Fibroblast of lung (primary cell): Measurements from ENCODE around the gene RABEP1. TPM values are rescaled to one million over a fixed set of nuclear protein-coding genes. Genes with fewer than 3 reads are reported as not detected.
"Not testable (repeated sequence)": the region's sequence is repeated elsewhere in the genome, so short reads cannot be mapped to it uniquely, and the experiment has no call there.

Experiments used
- DNase-seq, 2 donors: peaks; one replicate each; pipeline versions ENCODE4 v3.0.0 to v3.0.0-alpha.2; 2010; ENCODE audit warnings: low read depth in 2 of 2
- H2AFZ ChIP-seq: 2 replicates; pipeline ENCODE4 v1.5.1; 2012; ENCODE audit warnings: low read length, control low read depth, inconsistent platforms
- H3K27ac ChIP-seq: 2 replicates; pipeline ENCODE4 v1.5.1; 2011; ENCODE audit warnings: low read length, control low read depth; ENCODE audit not compliant: insufficient read depth
- H3K27me3 ChIP-seq: 2 replicates; pipeline ENCODE4 v1.5.1; 2011; ENCODE audit warnings: mild to moderate bottlenecking, low read length; ENCODE audit not compliant: control insufficient read depth, insufficient read depth
- H3K36me3 ChIP-seq: 2 replicates; pipeline ENCODE4 v1.5.1; 2011; ENCODE audit warnings: low read length; ENCODE audit not compliant: control insufficient read depth, insufficient read depth
- H3K4me1 ChIP-seq: 2 replicates; pipeline ENCODE4 v1.5.1; 2011; ENCODE audit warnings: low read length; ENCODE audit not compliant: control insufficient read depth, insufficient read depth; ENCODE audit errors: extremely low read depth
- H3K4me2 ChIP-seq: 2 replicates; pipeline ENCODE4 v1.5.1; 2011; ENCODE audit warnings: low read length, control low read depth; ENCODE audit not compliant: insufficient read depth; ENCODE audit errors: extremely low read depth
- H3K4me3 ChIP-seq, 4 experiments: fragments of 200-600 bp in 1 of 4; sonication (generic) in 1 of 4; replicated peaks in 1 of 4; 2 replicates each; pipeline ENCODE4 v1.5.1; 2011 to 2016; ENCODE audit warnings: low read length in 4 of 4, low read depth in 3 of 4, mild to moderate bottlenecking in 3 of 4, control low read depth in 2 of 4, inconsistent platforms in 1 of 4, mixed read lengths in 1 of 4; ENCODE audit not compliant: insufficient read depth in 1 of 4; ENCODE audit errors: control extremely low read depth in 1 of 4
- H3K79me2 ChIP-seq: 2 replicates; pipeline ENCODE4 v1.5.1; 2012; ENCODE audit warnings: mild to moderate bottlenecking, low read length, inconsistent platforms; ENCODE audit not compliant: control insufficient read depth, insufficient read depth
- H3K9ac ChIP-seq: 2 replicates; pipeline ENCODE4 v1.5.1; 2011; ENCODE audit warnings: mild to moderate bottlenecking, low read length, control low read depth; ENCODE audit not compliant: insufficient read depth
- H3K9me3 ChIP-seq: 2 replicates; pipeline ENCODE4 v1.5.1; 2012; ENCODE audit warnings: low read depth, low read length; ENCODE audit not compliant: control insufficient read depth, insufficient read depth
- H4K20me1 ChIP-seq: 2 replicates; pipeline ENCODE4 v1.5.1; 2011; ENCODE audit warnings: low read length; ENCODE audit not compliant: control insufficient read depth, insufficient read depth; ENCODE audit errors: extremely low read depth
- EZH2 ChIP-seq: IDR thresholded peaks from 2 replicates; pipeline ENCODE4 v1.5.1; 2012; ENCODE audit warnings: low read length, control low read depth, mild to moderate bottlenecking; ENCODE audit errors: missing control alignments
- polyA plus RNA-seq, 2 donors: library from polyadenylated mRNA; depleted of rRNA in 1 of 2; stranded (reverse) in 1 of 2; unstranded in 1 of 2; fragments of >200 nt; gene quantifications; 2 replicates each; pipeline ENCODE4 v1.2.1, GENCODE V29; 2011 to 2012; ENCODE audit warnings: missing spikeins in 1 of 2
- total RNA-seq: library from RNA; depleted of rRNA; stranded (reverse); fragments of >200 nt; gene quantifications from 2 replicates; pipeline ENCODE4 v1.2.1, GENCODE V29; 2014
- TF ChIP-seq, protein P1 (sequence below), 2 donors: IDR thresholded peaks in 1 of 2; conservative IDR thresholded peaks in 1 of 2; 1 replicate in 1 of 2; 2 replicates in 1 of 2; pipeline ENCODE4 v1.5.1; 2011 to 2012; ENCODE audit warnings: low read length in 2 of 2, control low read depth in 1 of 2, inconsistent platforms in 1 of 2, low read depth in 1 of 2, mild to moderate bottlenecking in 1 of 2

RABEP1 gene
- total and polyA plus RNA-seq, 2 donors (not counting 1 experiment from before 2014, with no cell fraction given), result 46.3 to 64.4 TPM

DNA sequence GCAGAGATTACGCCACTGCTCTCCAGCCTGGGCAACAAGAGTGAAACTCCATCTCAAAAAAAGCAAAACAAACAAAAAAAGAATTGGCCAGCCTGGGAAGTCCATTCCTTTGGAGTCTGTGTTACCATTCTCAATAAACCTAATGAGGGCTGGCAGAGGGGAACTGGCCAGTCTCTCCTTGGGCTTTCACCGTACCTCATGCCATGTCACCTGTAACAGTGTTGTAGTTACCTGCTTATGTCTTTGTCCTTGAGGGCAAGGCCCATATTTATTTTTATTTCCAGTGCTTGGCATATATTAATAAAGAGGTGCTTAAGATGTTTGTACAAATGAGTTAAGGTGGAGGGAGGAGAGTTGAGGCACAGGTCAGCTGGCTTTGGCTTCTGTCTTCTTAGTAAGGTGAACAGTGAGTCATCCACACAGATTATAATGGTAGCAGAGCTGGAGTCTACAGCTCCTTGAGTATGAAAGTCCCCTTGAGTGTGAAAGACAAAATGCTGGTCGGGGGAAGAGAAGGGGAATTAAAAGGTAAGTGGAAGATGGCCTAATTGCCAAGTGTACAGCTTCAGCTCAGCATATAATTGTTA lies 148.4 kb downstream of the RABEP1 start:
- Histone ChIP-seq H3K9me3 (no peaks in the 10 kb centered on the region), H3K4me1 (no peaks in the 10 kb centered on the region), H3K27me3 (no peaks in the 10 kb centered on the region), H3K4me2 (no peak overlapping the region), H3K27ac (no peak overlapping the region), H3K9ac (no peak overlapping the region), H2AFZ (no peak overlapping the region), H3K4me3 (no peak overlapping the region), H3K79me2 (peaks cover 6% of the 10 kb centered on the region), H3K36me3 (peaks cover 19% of the 10 kb centered on the region), H4K20me1 (no peaks in the 10 kb centered on the region)
- TF ChIP-seq, protein P1, sequence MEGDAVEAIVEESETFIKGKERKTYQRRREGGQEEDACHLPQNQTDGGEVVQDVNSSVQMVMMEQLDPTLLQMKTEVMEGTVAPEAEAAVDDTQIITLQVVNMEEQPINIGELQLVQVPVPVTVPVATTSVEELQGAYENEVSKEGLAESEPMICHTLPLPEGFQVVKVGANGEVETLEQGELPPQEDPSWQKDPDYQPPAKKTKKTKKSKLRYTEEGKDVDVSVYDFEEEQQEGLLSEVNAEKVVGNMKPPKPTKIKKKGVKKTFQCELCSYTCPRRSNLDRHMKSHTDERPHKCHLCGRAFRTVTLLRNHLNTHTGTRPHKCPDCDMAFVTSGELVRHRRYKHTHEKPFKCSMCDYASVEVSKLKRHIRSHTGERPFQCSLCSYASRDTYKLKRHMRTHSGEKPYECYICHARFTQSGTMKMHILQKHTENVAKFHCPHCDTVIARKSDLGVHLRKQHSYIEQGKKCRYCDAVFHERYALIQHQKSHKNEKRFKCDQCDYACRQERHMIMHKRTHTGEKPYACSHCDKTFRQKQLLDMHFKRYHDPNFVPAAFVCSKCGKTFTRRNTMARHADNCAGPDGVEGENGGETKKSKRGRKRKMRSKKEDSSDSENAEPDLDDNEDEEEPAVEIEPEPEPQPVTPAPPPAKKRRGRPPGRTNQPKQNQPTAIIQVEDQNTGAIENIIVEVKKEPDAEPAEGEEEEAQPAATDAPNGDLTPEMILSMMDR (conservative IDR thresholded peaks at IDR 0.05 in 1 of 2, IDR thresholded peaks at IDR 0.05 in 1 of 2; ENCODE audit: low read depth in 1 of 2, low read length in 2 of 2), result no peak
- no peak for TF ChIP-seq EZH2
- no peak for DNase-seq

DNA sequence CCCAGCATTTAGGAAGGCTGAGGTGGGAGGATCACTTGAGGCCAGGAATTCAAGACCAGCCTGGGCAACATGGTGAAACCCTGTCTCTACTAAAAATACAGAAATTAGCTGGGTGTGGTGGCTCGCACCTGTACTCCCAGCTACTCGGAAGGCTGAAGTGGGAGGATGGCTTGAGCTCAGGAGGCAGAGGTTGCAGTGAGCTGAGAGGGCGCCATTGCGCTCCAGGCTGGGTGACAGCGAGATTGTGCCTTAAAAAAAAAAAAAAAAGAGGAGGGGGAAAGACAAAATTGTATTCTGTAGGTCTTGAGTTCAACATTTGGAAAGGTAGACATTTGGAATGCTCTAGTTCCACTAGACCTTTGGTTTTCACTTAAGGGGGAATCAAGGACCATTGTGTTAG lies 149.2 kb downstream of the RABEP1 start:
- DNase-seq, H3K27me3 ChIP-seq, H3K4me3 ChIP-seq, H3K27ac ChIP-seq, H3K4me2 ChIP-seq, H3K9ac ChIP-seq, H4K20me1 ChIP-seq, H3K4me1 ChIP-seq, H3K79me2 ChIP-seq, H3K9me3 ChIP-seq, H2AFZ ChIP-seq: not testable (repeated sequence)
- peaks cover 19% of the 10 kb centered on the region for H3K36me3 ChIP-seq

DNA sequence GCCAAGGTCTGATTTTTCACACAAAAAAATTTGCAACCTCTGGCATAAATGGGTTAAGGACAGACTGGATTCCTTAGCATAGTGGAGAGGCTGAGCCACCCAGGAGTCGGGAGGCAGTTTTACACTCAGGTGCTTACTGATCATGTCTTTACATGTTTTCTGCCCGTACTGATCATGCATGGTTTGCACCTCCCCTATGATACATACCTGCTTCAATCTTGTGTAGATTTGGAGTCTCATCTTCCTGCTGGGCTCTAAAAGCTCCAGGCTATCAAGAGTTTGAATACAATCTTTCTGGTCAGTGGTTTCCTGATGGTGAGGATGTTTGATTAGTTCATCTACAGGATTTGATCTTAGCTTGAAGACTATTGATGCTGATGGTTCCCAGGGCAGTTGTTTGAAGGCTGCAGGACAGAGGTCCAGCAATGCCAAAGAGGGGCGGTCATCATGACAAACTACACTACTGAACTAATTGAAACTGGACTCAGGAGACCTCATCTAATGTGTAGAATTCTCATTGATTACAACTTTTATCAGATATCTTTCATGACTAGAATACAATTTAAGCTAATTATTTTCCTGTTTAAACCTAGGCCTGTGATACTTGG lies 150.0 kb downstream of the RABEP1 start:
- H3K36me3 ChIP-seq, result peaks cover 19% of the 10 kb centered on the region

More for the DNA sequence above, 150.0 kb downstream of the RABEP1 start:
- H3K27ac ChIP-seq, result no peak overlapping the region
- H3K4me2 ChIP-seq, result no peak overlapping the region
- no peak overlapping the region for H3K4me3 ChIP-seq
- H2AFZ ChIP-seq, result no peak overlapping the region
- H3K9me3 ChIP-seq, result no peaks in the 10 kb centered on the region
- no peak for TF ChIP-seq EZH2
- TF ChIP-seq, protein P1 (conservative IDR thresholded peaks at IDR 0.05 in 1 of 2, IDR thresholded peaks at IDR 0.05 in 1 of 2; ENCODE audit: low read depth in 1 of 2, low read length in 2 of 2), result no peak
- no peaks in the 10 kb centered on the region for H3K4me1 ChIP-seq
- H4K20me1 ChIP-seq, result no peaks in the 10 kb centered on the region
- no peak for DNase-seq
- H3K9ac ChIP-seq, result no peak overlapping the region
- H3K79me2 ChIP-seq, result peaks cover 18% of the 10 kb centered on the region
- H3K27me3 ChIP-seq, result no peaks in the 10 kb centered on the region
